GM12892 (cell line): ENCODE results near the gene ANKRD63.

ENCODE experiments used
- DNase-seq: peaks from one replicate; pipeline ENCODE4 v3.0.0; 2011; ENCODE audit not compliant: insufficient read length
- FAIRE-seq: peaks from 2 replicates; lab custom pipeline; 2011; peaks lifted over from hg19 to GRCh38; lab: Jason Lieb, UNC
- POLR2A ChIP-seq: IDR thresholded peaks from 2 replicates; pipeline ENCODE4 v1.6.1; 2011; ENCODE audit warnings: low read depth, low read length, control low read depth
- POLR2AphosphoS5 ChIP-seq: IDR thresholded peaks from 2 replicates; pipeline ENCODE4 v1.6.1; 2011; ENCODE audit warnings: low read depth, low read length, control low read depth
- TAF1 ChIP-seq: IDR thresholded peaks from 2 replicates; pipeline ENCODE4 v1.6.1; 2011; ENCODE audit warnings: low read depth, mild to moderate bottlenecking, control low read depth, low read length, borderline replicate concordance

Gene ANKRD63

GRCh38 chr15:40258544-40258943 is 24.3 kb downstream of the ANKRD63 start:
- no peak for DNase-seq
- TF ChIP-seq POLR2AphosphoS5 (no peak), TAF1 (no peak), POLR2A (no peak)
- no peak for FAIRE-seq

- FAIRE-seq (peak; percentile 64), DNase-seq (no peak)
- TF ChIP-seq POLR2AphosphoS5 (no peak), POLR2A (no peak), TAF1 (no peak)
Observed at GRCh38 chr15:40257656-40258450, 25.0 kb downstream of the ANKRD63 start.

GRCh38 chr15:40256638-40257235 is 26.1 kb downstream of the ANKRD63 start:
- no peak for DNase-seq

GRCh38 chr15:40255033-40255432 is 27.8 kb downstream of the ANKRD63 start:
- TF ChIP-seq TAF1 (no peak), POLR2AphosphoS5 (no peak), POLR2A (no peak)
- FAIRE-seq = no peak
- no peak for DNase-seq

More at GRCh38 chr15:40256638-40257235, 26.1 kb downstream of the ANKRD63 start:
- TF ChIP-seq TAF1 (no peak), POLR2A (no peak), POLR2AphosphoS5 (no peak)
- FAIRE-seq = peak; percentile 24

- DNase-seq = no peak
- TF ChIP-seq TAF1 = no peak
Observed at GRCh38 chr15:40254452-40254851, 28.4 kb downstream of the ANKRD63 start.

GRCh38 chr15:40253167-40253790 is 29.6 kb downstream of the ANKRD63 start:
- TF ChIP-seq POLR2AphosphoS5 (no peak), TAF1 (no peak), POLR2A (no peak)

More at GRCh38 chr15:40254452-40254851, 28.4 kb downstream of the ANKRD63 start:
- no peak for FAIRE-seq

GRCh38 chr15:40252438-40253166 is 30.3 kb downstream of the ANKRD63 start:
- DNase-seq (peak; percentile 60), FAIRE-seq (peak; percentile 27)
- TF ChIP-seq TAF1 (no peak), POLR2AphosphoS5 (no peak), POLR2A (no peak; the same call in 1 of the 2 replicates)

More at GRCh38 chr15:40253167-40253790, 29.6 kb downstream of the ANKRD63 start:
- DNase-seq (no peak), FAIRE-seq (peak; percentile 14)

GRCh38 chr15:40252141-40252437 is 30.8 kb downstream of the ANKRD63 start:
- FAIRE-seq (no peak), DNase-seq (no peak)
- TF ChIP-seq POLR2A = no peak
- TF ChIP-seq POLR2AphosphoS5 = no peak
- TF ChIP-seq TAF1 = no peak

GRCh38 chr15:40251486-40252140 is 31.3 kb downstream of the ANKRD63 start:
- FAIRE-seq (no peak), DNase-seq (no peak)

GRCh38 chr15:40250771-40251483 is 31.9 kb downstream of the ANKRD63 start:
- DNase-seq (no peak), FAIRE-seq (no peak)
- no peak for TF ChIP-seq POLR2A
- no peak for TF ChIP-seq TAF1
- TF ChIP-seq POLR2AphosphoS5 = no peak

More at GRCh38 chr15:40251486-40252140, 31.3 kb downstream of the ANKRD63 start:
- TF ChIP-seq POLR2A = no peak
- TF ChIP-seq POLR2AphosphoS5 = no peak
- TF ChIP-seq TAF1 = no peak

GRCh38 chr15:40250304-40250656 is 32.6 kb downstream of the ANKRD63 start:
- TF ChIP-seq POLR2AphosphoS5 = no peak
- TF ChIP-seq TAF1 = no peak
- no peak for TF ChIP-seq POLR2A
- DNase-seq (no peak), FAIRE-seq (no peak)
